ENCODE data around the gene TLK1.
"Not testable (repeated sequence)": the region's sequence is repeated elsewhere in the genome, so short reads cannot be mapped to it uniquely, and the experiment has no call there.

The TLK1 gene

DNA sequence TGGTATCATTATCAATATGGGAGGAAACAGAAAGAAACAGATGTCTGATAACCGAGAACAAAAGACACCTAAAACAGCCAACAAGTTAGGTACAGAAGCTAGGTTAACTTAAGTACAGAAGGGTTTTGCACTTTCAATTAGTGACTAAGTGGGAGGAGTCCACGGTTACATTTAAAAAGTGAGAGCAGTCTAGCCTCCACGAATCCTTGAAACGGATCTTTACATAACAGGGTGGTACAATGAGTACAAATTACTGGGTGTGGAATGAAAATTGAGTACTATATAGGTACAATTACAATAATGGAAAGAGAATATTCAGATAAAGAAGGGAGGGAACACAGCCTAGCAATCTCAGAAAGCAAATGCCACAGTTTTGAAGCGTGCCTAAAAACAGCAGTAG lies 76.6 kb downstream of the TLK1 start:
- no peak for DNase-seq (ENCODE audit: low read depth in 2 of 2)

DNA sequence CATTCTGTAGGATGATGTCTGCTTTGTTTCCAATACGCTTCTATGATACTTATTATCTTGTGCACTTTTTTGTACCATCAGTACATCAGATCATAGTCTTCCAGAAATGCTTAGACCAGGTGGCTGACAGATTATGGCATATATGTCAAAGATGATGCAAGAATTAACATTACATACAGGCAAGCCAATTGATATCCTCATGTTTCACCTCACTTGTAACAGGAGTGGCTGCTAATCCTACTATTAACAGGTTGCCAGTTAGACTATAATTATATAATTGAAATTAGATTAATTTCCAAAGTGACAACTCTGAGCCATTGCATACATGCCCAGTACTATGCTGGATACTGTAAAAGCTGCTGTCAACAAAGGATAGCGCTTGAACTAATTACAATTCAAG lies 77.2 kb downstream of the TLK1 start:
- DNase-seq (ENCODE audit: low read depth in 2 of 2) = no peak

DNA sequence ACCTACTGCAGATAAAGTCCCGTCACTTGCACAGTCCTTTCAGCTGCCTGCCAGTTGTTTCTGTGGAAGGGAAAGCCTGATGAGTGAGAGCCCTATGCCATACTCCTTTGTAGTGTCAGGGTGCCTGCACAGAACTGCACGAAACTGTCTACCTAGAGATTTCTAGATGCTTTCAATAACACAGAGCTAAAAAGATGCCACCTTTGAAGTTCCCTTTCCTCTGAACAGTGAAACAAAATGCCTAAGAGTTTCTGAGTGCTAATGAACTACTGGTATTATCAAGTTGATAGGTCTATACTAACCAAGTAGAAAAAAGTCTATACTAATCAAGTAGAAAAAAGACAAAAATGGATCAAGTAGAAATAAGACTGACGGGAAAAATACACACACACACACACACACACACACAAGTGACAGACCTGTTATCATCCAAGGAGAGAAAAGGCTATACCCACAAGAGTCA lies 79.0 kb downstream of the TLK1 start:
- no peak for DNase-seq (ENCODE audit: low read depth in 2 of 2)

DNA sequence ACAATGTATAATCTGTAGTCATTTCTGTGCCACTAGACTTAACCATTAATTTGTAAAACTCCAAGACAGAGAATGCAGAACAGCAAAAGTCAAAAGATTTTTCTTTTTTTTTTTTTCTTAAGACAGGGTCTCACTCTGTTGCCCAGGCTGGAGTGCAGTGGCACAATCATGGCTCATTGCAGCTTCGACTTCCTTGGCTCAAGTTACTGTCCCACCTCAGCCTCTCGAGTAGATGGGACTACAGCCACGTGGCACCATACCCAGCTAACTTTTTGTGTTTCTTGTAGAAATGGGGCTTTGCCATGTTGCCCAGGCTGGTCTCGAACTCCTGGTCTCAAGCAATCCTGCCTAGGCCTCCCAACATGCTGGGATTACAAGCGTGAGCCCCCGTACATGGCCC lies 80.1 kb downstream of the TLK1 start:
- no peak for DNase-seq (ENCODE audit: low read depth in 2 of 2)

DNA sequence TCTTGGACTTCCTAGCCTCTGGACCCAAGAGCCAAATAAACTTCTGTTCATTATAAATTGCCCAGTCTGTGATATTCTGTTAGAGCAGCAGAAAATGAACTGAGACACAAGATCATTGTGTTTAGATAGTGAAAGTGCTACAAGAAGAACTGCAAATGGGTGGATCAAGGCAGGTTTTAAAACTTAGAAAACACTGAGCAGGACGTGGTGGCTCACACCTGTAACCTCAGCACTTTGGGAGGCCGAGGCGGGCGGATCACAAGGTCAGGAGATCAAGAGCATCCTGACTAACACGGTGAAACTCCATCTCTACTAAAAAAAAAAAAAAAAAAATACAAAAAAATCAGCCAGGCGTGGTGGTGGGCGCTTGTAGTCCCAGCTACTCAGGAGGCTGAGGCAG lies 84.3 kb downstream of the TLK1 start:
- not testable (repeated sequence) for DNase-seq (ENCODE audit: low read depth in 2 of 2)

DNA sequence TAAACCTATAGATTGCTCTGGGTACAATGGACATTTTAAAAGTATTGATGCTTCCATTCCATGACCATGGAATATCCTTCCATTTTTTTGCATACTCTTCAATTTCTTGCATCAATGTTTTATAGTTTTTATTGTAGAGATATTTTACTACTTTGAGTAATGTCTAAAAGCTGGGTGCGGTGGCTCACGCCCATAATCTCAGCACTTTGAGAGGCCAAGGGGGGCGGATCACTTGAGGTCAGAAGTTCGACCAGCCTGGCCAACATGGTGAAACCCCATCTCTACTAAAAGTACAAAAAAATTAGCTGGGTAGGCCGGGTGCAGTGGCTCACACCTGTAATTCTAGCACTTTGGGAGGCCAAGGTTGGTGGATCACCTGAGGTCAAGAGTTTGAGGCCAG lies 88.5 kb downstream of the TLK1 start:
- DNase-seq (ENCODE audit: low read depth in 2 of 2) = no peak

DNA sequence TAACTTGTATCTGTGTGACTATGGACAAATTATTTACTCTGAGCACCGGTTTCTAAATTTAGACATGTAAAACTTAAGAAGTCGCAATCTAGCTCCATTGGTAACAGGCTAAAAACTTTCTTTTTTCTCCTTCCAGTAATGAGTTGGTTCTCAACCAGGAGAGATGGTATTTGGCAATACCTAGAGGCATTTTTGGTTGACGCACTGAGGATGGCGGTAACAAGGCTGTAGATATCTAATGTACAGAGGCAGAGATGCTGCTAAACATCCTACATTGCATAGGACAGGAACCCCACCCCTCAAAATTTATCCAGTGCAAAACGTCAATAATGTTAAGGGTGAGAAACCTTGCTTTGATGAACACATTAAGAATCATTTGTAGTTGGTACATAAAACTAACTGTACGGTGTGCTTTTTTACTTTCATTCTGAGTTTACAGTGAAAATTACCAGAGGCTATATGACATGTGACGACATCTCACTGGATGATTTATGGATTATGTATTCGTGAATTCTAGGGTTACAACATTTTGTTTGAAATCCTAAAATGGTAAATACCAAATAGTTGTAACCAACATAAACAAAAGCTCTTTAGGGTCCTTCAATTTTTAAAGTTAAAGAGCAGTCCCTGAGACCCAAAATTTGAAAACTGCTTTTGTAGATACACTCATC lies 91.3 kb downstream of the TLK1 start:
- no peak for DNase-seq (ENCODE audit: low read depth in 2 of 2)

DNA sequence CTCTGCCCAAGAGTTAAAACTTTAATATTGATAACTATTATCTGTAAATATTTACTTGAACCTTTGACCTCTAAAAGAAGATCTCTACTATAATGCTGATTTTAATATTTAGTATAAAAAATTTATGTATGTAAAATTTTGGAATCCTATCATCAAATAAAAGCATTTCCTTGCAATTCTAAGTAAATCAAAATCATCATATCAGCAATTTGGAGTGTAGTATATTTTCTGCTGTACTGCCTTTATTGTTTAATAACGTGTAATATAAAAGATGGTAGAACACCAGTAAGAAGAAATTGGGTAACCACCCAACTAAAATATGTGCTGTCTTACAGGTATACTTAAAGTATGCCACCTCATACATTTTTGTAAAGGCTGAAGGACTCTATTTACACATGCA lies 94.6 kb downstream of the TLK1 start:
- no peak for DNase-seq (ENCODE audit: low read depth in 2 of 2)

DNA sequence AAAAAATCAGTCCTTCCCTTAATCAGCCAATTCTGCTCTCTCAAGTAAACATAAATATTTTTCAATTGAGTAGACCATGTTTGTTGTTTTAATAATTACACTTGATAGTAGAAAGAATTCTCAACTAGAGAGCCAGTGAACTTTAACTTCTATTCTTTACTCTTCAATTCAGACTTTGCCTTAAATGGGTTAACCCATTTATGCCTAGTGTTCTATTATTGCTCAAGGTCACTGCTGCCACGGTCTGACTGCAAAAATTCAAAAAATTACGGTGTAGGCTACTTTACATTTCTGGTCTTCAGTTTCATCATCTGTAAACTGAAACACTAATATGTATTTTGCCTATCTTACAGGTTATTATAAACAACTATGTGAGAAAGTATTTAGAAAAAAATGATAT lies 103.1 kb downstream of the TLK1 start:
- DNase-seq (ENCODE audit: low read depth in 2 of 2) = no peak

DNA sequence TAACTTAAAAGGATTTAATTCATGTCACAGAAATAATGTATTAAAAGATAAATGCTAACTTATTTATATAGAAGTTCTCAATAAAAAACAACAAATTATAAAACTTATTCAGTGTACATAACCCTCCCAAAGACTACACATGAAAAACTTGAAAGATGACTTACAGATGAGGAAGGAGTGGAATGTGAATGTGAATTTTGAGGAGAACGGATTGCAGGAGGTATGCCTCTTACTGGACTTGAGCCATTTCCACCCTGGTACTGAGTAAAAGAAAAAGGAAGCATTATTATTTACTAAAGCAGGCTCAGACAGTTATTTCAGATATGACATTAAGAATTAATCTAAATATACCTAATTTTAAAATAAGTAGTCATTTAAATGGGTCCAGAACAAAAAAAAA lies 104.4 kb downstream of the TLK1 start:
- DNase-seq (ENCODE audit: low read depth in 2 of 2) = no peak

DNA sequence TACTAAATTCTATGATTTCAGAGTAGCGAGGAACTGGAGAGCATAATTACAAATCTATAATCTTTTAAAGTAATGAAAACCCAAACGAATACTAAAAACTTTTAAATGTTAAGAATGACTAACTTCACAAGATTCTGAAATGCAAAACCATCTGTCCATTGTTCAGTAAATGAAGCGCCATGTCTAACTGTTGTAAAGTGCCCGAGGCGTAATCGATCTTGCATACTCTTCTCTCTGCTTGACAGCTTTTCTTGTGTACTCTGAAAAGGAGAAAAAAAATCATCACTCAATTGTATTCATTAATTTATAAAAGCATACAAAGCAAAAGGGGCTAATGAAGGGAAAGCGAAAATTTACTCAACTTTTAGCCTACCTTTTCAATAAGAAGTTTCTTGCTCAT lies 111.0 kb downstream of the TLK1 start:
- DNase-seq (ENCODE audit: low read depth in 2 of 2) = no peak

DNA sequence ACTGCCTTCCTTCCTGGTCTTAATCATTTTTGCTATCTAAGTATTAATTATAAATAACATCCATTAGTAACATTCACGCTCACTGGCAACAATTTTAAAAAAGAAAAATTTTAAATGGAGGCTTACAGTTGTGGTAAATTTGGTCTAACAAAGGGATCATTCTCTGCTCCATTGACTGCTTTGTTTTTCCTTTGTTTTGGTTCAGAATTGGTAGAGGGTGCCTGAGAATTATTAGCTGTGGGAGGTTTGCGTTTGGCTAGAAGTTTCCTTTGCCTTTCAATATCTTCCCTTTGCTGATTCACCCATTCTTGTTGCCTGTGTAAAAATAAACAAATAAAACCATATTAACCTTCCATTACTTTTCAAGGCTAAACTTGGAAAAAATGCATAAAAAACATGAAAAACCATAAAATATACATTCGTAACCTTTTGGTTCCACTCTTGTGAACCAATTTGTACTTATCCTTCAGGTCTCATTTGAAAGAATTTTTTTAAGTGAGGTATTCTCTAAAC lies 114.6 kb downstream of the TLK1 start:
- DNase-seq (ENCODE audit: low read depth in 2 of 2) = no peak

DNA sequence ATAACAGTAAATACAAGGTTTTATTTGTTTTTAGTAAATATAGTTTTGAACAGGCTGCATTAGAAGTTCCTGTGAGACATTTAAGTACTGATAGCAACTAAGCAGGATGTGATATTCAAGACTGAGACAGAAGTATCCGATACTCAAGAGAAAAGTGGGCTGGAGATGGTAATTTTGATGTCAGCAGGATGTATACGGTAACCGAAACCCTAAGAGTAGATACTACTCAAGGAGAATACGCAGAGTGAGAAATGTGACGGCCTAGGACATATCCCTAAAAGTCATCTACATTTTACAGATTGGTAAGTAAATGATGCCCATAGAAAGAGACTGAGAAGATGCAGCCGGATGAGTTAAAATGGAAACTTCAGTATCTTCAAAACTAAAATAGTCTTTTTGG lies 116.3 kb downstream of the TLK1 start:
- no peak for DNase-seq (ENCODE audit: low read depth in 2 of 2)

DNA sequence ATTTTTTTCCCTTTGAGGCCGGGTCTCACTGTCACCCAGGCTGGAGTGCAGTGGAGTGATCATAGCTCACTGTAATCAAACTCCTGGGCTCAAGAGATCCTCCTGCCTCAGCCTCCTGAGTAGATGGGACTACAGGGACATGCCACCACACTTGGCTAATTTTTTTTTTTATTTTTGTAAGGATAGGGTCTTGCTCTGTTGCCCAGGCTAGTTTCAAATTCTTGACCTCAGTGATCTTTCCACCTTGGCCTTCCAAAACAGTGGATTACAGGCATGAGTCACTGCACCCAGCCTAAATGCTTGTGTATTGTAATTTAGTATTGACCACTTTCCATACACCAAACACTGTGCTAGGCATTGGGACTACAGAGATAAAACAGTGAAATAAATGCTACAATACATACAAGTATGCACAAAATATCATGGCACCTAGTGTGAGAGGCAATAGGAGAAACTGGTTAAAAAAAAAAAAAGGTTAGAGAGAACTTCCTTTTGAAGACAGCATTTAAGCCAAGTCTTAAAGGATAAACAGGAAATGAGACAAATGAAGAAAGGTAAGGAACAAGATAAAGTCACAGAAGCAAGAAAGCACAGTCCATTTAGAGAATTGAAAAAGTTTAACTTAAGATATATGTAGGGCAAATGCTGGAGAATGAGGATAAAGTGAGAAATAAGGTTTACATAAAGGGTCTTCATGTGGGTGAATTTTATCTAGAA lies 118.3 kb downstream of the TLK1 start:
- DNase-seq (ENCODE audit: low read depth in 2 of 2) = no peak

DNA sequence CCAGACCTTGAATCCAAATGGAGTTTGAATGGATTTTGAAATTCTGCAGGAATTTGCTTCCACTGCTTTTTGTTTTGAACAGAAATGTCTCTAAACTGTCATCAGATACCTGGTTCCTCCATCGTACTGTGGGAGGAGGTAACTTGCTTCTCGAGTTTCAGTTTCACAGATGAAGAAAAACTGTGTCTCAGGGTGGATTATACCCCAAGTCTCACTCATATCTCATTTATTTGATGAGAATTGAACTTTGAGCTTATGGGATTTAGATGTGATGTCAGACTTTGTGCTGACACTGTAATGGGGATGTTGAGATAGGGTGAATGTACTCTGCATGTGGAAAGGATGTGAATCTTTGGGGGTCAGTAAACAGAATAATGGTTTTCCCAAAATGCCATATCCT lies 124.2 kb downstream of the TLK1 start:
- DNase-seq (ENCODE audit: low read depth in 2 of 2) = no peak

DNA sequence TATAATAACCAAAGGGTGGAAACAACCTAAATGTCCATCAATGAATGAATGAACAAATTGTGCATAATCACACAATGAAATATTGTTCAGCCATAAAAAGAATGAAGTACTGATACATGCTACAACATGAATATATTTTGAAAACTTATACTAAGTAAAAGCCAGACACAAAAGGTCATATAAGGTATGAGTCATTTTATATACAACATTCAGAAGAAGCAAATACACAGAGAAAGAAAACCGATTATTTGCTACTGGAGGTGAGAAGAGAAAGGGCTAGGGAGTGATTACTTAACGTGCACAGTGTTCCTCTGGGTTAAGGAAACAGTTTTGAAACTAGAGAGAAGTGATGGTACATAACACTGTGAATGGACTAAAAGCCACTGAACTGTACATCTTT lies 126.4 kb downstream of the TLK1 start:
- no peak for DNase-seq (ENCODE audit: low read depth in 2 of 2)

DNA sequence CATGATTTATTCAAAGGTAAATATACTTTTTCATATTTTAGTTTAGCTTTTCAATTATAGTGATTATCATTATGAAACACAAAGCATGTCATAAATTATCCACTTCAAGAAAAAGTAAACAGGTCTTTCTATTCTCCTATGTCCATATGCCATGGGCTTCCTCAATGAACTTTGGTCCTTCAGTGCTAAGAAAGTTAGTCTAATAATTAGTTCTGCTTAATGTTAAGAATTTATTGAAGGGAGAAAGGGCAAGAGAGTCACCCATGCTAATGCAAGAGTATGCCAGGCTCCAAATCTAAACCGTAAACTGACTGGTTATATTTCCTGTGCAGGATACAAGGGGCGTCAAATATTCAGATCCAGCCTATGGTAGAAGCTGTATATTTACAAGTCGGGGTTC lies 135.5 kb downstream of the TLK1 start:
- DNase-seq (ENCODE audit: low read depth in 2 of 2) = no peak

DNA sequence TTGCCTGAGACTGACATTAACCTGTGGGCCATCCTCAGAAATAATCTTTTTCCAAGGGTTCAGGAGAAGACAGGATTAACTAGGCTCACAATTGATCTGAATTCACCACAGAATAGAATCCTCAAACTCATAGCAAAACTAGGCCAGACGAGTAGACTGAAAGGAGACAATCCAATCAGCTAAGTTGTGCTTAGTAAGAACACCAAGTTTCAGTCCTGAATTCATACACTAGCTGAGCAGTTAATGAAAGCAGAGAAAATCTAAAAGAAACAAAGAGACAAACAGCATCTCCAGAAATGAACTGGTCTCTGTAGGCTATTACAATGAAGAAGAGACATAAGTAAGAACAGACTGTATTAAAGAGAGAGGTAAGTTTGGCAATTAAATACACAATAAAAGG lies 142.2 kb downstream of the TLK1 start:
- no peak for DNase-seq (ENCODE audit: low read depth in 2 of 2)

DNA sequence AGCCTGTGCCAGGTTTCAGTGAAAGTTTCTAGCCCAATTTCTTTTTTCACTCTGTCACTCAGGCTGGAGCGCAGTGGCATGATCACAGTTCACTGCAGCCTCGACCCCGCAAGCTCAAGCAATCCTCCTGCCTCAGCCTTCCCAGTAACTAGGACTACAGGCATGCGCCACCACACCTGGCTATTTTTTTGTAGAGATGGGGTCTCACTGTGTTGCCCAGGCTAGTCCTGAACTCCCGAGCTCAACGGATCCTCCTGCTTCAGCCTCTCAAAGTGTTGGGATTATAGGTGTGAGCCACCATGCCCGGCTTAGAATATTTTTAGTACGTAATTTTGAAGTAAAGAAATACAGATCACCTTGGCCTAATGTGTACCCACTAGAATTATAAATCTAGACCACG lies 144.6 kb downstream of the TLK1 start:
- DNase-seq (ENCODE audit: low read depth in 2 of 2) = no peak

DNA sequence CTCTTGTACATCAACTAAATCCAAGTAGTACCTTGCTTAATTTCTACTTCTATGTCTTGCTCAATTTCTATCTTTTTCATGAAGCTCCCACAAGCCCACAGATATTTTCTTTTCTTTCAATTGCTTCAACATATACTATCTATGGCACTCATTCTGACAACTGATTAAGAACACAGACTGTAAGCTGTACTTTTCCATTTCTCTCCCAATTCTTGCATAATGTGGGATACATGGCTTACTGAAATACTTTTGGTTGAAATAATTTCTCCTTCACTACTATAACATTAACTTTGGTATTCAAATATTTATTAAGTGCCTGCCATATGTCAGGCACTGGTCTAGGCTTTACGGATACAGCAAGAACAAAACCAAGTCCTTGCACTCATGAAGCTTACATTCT lies 146.8 kb downstream of the TLK1 start:
- DNase-seq (ENCODE audit: low read depth in 2 of 2) = no peak

DNA sequence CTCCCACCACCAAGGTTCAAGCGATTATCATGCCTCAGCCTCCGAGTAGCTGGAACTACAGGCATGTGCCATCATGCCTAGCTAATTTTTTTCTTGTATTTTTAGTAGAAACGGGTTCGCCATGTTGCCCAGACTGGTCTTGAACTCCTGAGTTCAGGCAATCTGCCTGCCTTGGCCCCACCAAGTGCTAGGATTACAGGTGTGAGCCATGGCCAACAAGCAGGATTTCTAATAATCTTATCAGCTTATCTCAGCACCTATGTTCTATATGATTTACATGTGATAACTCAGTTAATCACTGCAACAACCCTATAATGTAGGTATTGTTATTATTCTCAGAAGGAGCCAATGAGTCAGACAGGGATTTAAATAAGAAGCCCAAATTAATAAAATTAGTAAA lies 151.3 kb downstream of the TLK1 start:
- no peak for DNase-seq (ENCODE audit: low read depth in 2 of 2)

DNA sequence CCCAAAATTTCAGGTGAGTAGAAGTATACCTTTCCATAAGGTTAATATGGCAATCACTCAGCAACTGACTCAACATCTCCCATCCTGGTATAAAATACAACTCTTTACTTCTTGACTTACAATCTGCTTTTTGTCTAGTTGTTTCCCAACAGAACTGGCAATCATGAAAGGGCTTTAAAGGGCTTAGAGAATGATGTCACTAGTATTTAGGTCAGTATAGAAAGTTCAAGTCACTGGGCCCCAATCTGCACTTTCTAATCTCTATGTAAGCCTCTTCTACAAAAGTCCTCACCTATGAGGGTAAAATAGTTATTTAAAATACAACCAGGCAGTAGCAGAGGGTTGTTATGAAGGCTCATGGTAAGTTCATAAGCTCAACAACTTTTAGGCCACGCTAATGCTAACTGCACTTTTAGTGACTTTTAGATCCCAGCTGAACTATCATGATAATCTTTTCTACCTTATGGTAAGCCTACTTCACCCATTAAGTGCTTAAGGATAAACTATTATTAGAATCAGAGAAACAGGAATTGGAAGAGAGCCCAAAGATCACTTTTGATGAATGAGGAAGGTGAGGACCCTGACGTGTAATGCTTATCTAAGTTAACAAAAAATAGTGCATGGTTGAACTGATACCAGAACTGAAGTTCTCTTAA lies 152.0 kb downstream of the TLK1 start:
- DNase-seq (ENCODE audit: low read depth in 2 of 2) = no peak

DNA sequence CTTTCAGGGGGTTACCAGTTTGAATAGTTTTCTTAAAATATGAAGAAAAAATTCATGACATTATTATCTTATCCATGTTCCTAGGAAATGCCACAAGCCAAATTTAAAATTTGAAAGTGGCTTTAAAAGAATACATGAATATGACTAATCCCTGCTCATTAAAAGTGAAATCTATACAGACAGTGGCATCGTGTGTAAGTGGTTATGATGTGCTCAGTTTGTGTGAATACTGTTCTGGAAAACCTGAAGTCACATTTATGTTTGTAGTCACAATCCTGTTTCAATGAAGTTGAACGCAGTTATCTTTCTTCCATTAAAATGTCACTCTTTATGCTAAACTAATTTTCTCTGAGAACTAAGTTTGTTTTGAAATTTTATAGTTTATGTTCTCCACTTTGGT lies 155.9 kb downstream of the TLK1 start:
- no peak for DNase-seq (ENCODE audit: low read depth in 2 of 2)
